ENCODE measurements around the gene KRTAP10-5. TPM values are rescaled to one million over a fixed set of nuclear protein-coding genes. Genes with fewer than 3 reads are reported as not detected.

KRTAP10-5 gene
- total RNA-seq, 4 donors from 2014 or later = not detected

GRCh38 chr21:44579056-44579832 lies 1.2 kb downstream of the KRTAP10-5 start:
- Histone ChIP-seq H3K36me3 (no peaks in the 10 kb centered on the region), H3K27ac (replicated peaks in 1 of 4) (no peak overlapping the region), H3K27me3 (peaks cover 0 to 37% (median 0%) of the 10 kb centered on the region in 4 donors), H3K9me3 (peaks cover 0 to 36% (median 17%) of the 10 kb centered on the region in 4 donors), H3K4me1 (peaks cover 0 to 13% (median 3%) of the 10 kb centered on the region in 4 donors), H3K4me3 (no peak overlapping the region)
- intact Hi-C loops (cut with DNase I) = no loop called here
- no peak for TF ChIP-seq POLR2AphosphoS5 (IDR thresholded peaks at IDR 0.05)
- TF ChIP-seq POLR2A (IDR thresholded peaks at IDR 0.05; ENCODE audit: low read depth) = no peak
- TF ChIP-seq EP300 (IDR thresholded peaks at IDR 0.05) = no peak
- TF ChIP-seq CTCF (IDR thresholded peaks at IDR 0.05) = no peak
- 81% methylated on average over 14 of the region's 22 CpGs for WGBS
- DNase-seq (ENCODE audit: extremely low spot score) = peak; percentile 89

DNA sequence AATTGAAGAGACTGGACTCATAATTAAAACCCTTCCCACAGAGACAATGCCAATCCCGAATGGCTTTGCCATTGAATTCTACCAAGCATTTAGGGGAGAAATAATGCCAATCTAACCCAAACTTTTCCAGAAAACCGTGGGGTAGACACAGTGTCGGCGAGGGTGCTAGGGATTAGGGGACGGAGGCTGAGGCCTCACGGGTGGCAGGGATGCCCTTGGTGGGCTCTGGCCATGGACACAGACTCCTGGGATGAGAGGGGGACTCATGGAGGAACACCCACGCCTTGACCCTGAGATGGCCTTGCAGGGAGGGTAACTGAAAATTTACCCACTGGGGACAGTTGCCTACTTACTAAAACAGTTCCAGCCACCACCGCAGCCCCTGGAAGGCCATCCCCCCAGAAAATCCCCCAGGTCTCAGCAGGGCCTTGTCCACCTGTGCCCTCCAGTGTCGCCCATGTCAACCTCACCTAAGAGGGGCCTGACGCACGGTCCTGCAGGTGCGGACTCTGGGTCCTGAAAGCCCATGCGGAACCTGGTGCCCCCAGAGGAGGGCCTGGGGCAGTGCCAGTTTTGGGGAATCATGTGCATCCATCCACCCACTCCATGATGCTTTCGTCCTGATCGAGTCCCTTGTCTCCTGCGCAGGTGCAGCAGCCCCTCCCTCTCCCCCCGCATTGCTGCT lies 1.9 kb downstream of the KRTAP10-5 start:
- DNase-seq (ENCODE audit: extremely low spot score) = peak; percentile 57
- intact Hi-C loops (cut with DNase I) = no loop called here
- H3K27me3 ChIP-seq = peaks cover 0 to 42% (median 0%) of the 10 kb centered on the region in 4 donors
- H3K4me1 ChIP-seq = peaks cover 0 to 6% (median 2%) of the 10 kb centered on the region in 4 donors
- peaks cover 0 to 36% (median 17%) of the 10 kb centered on the region in 4 donors for H3K9me3 ChIP-seq
- no peak overlapping the region for H3K27ac ChIP-seq (replicated peaks in 1 of 4)
- WGBS = 90% methylated on average over 15 of the region's 17 CpGs
- H3K4me3 ChIP-seq = no peak overlapping the region
- TF ChIP-seq EP300 (IDR thresholded peaks at IDR 0.05) = no peak
- no peak for TF ChIP-seq POLR2AphosphoS5 (IDR thresholded peaks at IDR 0.05)
- no peak for TF ChIP-seq POLR2A (IDR thresholded peaks at IDR 0.05; ENCODE audit: low read depth)
- TF ChIP-seq CTCF (IDR thresholded peaks at IDR 0.05) = no peak
- H3K36me3 ChIP-seq = no peaks in the 10 kb centered on the region

- 85% methylated on average over 10 of the region's 10 CpGs for WGBS
- H3K27me3 ChIP-seq = peaks cover 0 to 46% (median 0%) of the 10 kb centered on the region in 4 donors
- peak; percentile 78 for DNase-seq (ENCODE audit: extremely low spot score)
- no peak overlapping the region for H3K4me3 ChIP-seq
- no peaks in the 10 kb centered on the region for H3K4me1 ChIP-seq
- H3K9me3 ChIP-seq = peaks cover 0 to 34% (median 17%) of the 10 kb centered on the region in 4 donors
- no peaks in the 10 kb centered on the region for H3K36me3 ChIP-seq
- H3K27ac ChIP-seq (replicated peaks in 1 of 4) = no peak overlapping the region
- intact Hi-C loops (cut with DNase I) = no loop called here
- TF ChIP-seq EP300 (IDR thresholded peaks at IDR 0.05) (no peak), CTCF (IDR thresholded peaks at IDR 0.05) (no peak), POLR2AphosphoS5 (IDR thresholded peaks at IDR 0.05) (no peak), POLR2A (IDR thresholded peaks at IDR 0.05; ENCODE audit: low read depth) (no peak)
Measured at GRCh38 chr21:44576025-44576420, 4.4 kb downstream of the KRTAP10-5 start.

DNA sequence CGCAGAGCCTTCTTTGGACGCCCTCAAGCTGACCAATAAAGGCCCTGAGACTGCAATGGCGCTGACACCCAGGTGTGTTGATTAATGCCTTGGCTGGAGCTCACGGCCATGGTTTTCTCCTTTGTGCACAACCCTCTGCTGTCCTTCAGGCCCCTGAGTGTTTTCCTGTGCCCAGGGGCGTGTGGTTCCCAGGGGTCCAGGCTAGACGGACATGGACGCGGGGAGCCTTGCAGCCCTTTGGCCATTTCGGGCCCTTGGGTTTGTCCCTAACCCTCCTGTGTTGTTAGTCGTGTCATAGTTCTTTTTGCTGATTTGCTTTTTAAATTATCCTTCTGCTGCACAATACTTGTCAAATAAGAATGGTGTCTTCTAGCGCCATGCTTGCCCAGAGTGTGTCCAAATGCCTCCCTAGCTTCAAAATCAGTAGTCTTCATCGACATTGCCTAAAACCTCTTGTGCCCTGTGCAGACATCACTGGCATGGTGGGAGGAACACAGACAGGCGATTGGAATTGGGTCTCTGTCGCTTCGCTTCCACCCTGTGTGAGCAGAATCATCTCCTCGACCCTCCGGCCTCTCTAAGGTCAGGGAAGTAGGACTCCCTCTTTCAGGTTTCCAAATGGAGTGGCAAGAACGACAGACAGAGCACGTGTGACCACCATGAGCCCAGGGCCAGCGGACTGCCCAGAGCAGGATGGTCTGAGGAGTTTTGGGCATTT lies 4.9 kb downstream of the KRTAP10-5 start:
- H3K27me3 ChIP-seq = peaks cover 0 to 46% (median 0%) of the 10 kb centered on the region in 4 donors
- TF ChIP-seq EP300 (IDR thresholded peaks at IDR 0.05) (no peak), CTCF (IDR thresholded peaks at IDR 0.05) (no peak), POLR2AphosphoS5 (IDR thresholded peaks at IDR 0.05) (no peak), POLR2A (IDR thresholded peaks at IDR 0.05; ENCODE audit: low read depth) (no peak)
- no peak overlapping the region for H3K27ac ChIP-seq (replicated peaks in 1 of 4)
- no peaks in the 10 kb centered on the region for H3K4me1 ChIP-seq
- intact Hi-C loops (cut with DNase I) = no loop called here
- no peak for DNase-seq (ENCODE audit: extremely low spot score)
- no peaks in the 10 kb centered on the region for H3K36me3 ChIP-seq
- H3K9me3 ChIP-seq = peaks cover 0 to 29% (median 18%) of the 10 kb centered on the region in 4 donors
- no peak overlapping the region for H3K4me3 ChIP-seq
- WGBS = 88% methylated on average over 20 of the region's 20 CpGs
